ENCODE data around the gene SBNO2. TPM values are rescaled to one million over a fixed set of nuclear protein-coding genes. Genes with fewer than 3 reads are reported as not detected.
A peak's percentile ranks its signal among the peaks of the same experiment; 100 is the strongest.

Gene SBNO2
- total RNA-seq, 1 experiment from 2014 or later: 46.3 TPM

- H2BK20ac ChIP-seq (ENCODE audit: low read depth, low read length, poor library complexity, severe bottlenecking): no peak overlapping the region
- no peak overlapping the region for H2BK5ac ChIP-seq (ENCODE audit: insufficient read length, low read length)
- no peak overlapping the region for H2AK5ac ChIP-seq (ENCODE audit: insufficient read length, low read length)
- H3T11ph ChIP-seq (ENCODE audit: low read length): no peak overlapping the region
- no peaks in the 10 kb centered on the region for H3K27me3 ChIP-seq (ENCODE audit: insufficient read depth, low read length)
- H3K56ac ChIP-seq (ENCODE audit: insufficient read length, low read depth, low read length): no peak overlapping the region
- no peak overlapping the region for H3K4me2 ChIP-seq (ENCODE audit: insufficient read depth, insufficient read length, low read length)
- H3K23me2 ChIP-seq (ENCODE audit: insufficient read length, low read depth, low read length, poor library complexity, severe bottlenecking): peaks cover 8% of the 10 kb centered on the region
- TF ChIP-seq, protein P1, sequence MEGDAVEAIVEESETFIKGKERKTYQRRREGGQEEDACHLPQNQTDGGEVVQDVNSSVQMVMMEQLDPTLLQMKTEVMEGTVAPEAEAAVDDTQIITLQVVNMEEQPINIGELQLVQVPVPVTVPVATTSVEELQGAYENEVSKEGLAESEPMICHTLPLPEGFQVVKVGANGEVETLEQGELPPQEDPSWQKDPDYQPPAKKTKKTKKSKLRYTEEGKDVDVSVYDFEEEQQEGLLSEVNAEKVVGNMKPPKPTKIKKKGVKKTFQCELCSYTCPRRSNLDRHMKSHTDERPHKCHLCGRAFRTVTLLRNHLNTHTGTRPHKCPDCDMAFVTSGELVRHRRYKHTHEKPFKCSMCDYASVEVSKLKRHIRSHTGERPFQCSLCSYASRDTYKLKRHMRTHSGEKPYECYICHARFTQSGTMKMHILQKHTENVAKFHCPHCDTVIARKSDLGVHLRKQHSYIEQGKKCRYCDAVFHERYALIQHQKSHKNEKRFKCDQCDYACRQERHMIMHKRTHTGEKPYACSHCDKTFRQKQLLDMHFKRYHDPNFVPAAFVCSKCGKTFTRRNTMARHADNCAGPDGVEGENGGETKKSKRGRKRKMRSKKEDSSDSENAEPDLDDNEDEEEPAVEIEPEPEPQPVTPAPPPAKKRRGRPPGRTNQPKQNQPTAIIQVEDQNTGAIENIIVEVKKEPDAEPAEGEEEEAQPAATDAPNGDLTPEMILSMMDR (conservative IDR thresholded peaks at IDR 0.05): no peak
- H4K5ac ChIP-seq (ENCODE audit: insufficient read length, low read depth, low read length): no peak overlapping the region
- H3K4me3 Mint-ChIP-seq: peak overlapping the region; percentile 10 to 19; a peak in 4 of 5 replicates
- peaks cover 5% of the 10 kb centered on the region for H4K20me1 ChIP-seq (ENCODE audit: control insufficient read depth, insufficient read depth, insufficient read length)
- no peak overlapping the region for H3K4ac ChIP-seq (ENCODE audit: low read depth, low read length)
- no peaks in the 10 kb centered on the region; the same call in 1 of the 2 replicates for H3K27me3 Mint-ChIP-seq (ENCODE audit: low read depth)
- no peaks in the 10 kb centered on the region for H3K9me3 Mint-ChIP-seq
- H3K9ac ChIP-seq (ENCODE audit: extremely low read depth, insufficient read length, low read length): no peak overlapping the region
- no peak overlapping the region for H2BK15ac ChIP-seq (ENCODE audit: low read depth, low read length)
- no peaks in the 10 kb centered on the region for H3K4me1 ChIP-seq (ENCODE audit: insufficient read depth, low read length)
- no peaks in the 10 kb centered on the region for H3K9me3 ChIP-seq (ENCODE audit: control insufficient read depth, low read depth, low read length)
- H2BK12ac ChIP-seq (ENCODE audit: insufficient read length, low read depth, low read length): no peak overlapping the region
- no peak overlapping the region for H4K8ac ChIP-seq (replicated peaks; ENCODE audit: insufficient read length, low read depth, low read length)
- H3K79me2 ChIP-seq (ENCODE audit: insufficient read depth, low read length): peaks cover 12% of the 10 kb centered on the region; the same call in 1 of the 2 replicates
- H3K14ac ChIP-seq (ENCODE audit: insufficient read depth, low read length): no peak overlapping the region
- H3K27ac ChIP-seq (ENCODE audit: insufficient read length, low read depth, low read length): no peak overlapping the region
- H2AFZ ChIP-seq (ENCODE audit: low read length): no peak overlapping the region
- DNase-seq: no peak
- H3K36me3 Mint-ChIP-seq (ENCODE audit: insufficient read depth in 1 of 3, low read depth in 3 of 3): peaks cover 0 to 12% (median 7%) of the 10 kb centered on the region in 3 experiments
- no peak overlapping the region for H2BK120ac ChIP-seq (ENCODE audit: low read depth, low read length, poor library complexity, severe bottlenecking)
- peak overlapping the region; percentile 21 for H3K23ac ChIP-seq (ENCODE audit: insufficient read length, low read depth, low read length)
- no peaks in the 10 kb centered on the region for H3K79me1 ChIP-seq (ENCODE audit: insufficient read depth, low read depth, low read length, poor library complexity, severe bottlenecking)
- H3K27ac Mint-ChIP-seq: peak overlapping the region; percentile 6 to 78 (median 75); a peak in 5 of 7 replicates
- peak overlapping the region; percentile 9 for H3K18ac ChIP-seq (ENCODE audit: insufficient read length, low read depth, low read length)
- peaks cover 24 to 32% of the 10 kb centered on the region in 2 experiments for H3K4me1 Mint-ChIP-seq
- H4K91ac ChIP-seq (ENCODE audit: insufficient read length, low read depth, low read length): no peak overlapping the region
- WGBS (ENCODE audit: extremely low coverage, insufficient read length, low lambda C conversion rate): 100% methylated on average over 7 of the region's 38 CpGs
Observed at GRCh38 chr19:1170938-1171754, 2.9 kb downstream of the SBNO2 start.
